GM23338 (cell line): ENCODE results near the gene SREBF2. TPM values are rescaled to one million over a fixed set of nuclear protein-coding genes. Genes with fewer than 3 reads are reported as not detected.

Experiments
- ETS1 ChIP-seq: IDR thresholded peaks from 2 replicates; pipeline ENCODE4 v1.6.1; 2016; ENCODE audit warnings: antibody characterized with exemption
- EZH2 ChIP-seq: fragments of 200-600 bp; sonication (generic); IDR thresholded peaks from one replicate; pipeline ENCODE4 v1.8.0; 2017; ENCODE audit warnings: antibody characterized with exemption, mild to moderate bottlenecking, low read depth; ENCODE audit not compliant: unreplicated experiment
- EZH2phosphoT487 ChIP-seq: fragments of 200-600 bp; sonication (generic); IDR thresholded peaks from one replicate; pipeline ENCODE4 v1.8.1; 2018; ENCODE audit warnings: antibody characterized with exemption; ENCODE audit not compliant: unreplicated experiment
- JUNB ChIP-seq: IDR thresholded peaks from one replicate; pipeline ENCODE4 v1.6.1; 2016; ENCODE audit warnings: antibody characterized with exemption; ENCODE audit not compliant: unreplicated experiment
- NANOG ChIP-seq: IDR thresholded peaks from 2 replicates; pipeline ENCODE4 v1.6.1; 2016; ENCODE audit warnings: antibody characterized with exemption, borderline replicate concordance
- STAT1 ChIP-seq: IDR thresholded peaks from one replicate; pipeline ENCODE4 v1.6.1; 2016; ENCODE audit warnings: antibody characterized with exemption; ENCODE audit not compliant: unreplicated experiment
- ZNF114 ChIP-seq: fragments of 250-450 bp; sonication (Bioruptor Pico); IDR thresholded peaks from 2 replicates; pipeline ENCODE4 v1.5.0; 2020; ENCODE audit warnings: mild to moderate bottlenecking, moderate library complexity
- ZNF331 ChIP-seq: fragments of 250-450 bp; sonication (Bioruptor Pico); IDR thresholded peaks from 2 replicates; pipeline ENCODE4 v1.5.0; 2020; ENCODE audit warnings: low read depth, mild to moderate bottlenecking, moderate library complexity
- ZNF462 ChIP-seq: fragments of 250-450 bp; sonication (Bioruptor Pico); IDR thresholded peaks from 2 replicates; pipeline ENCODE4 v1.5.0; 2020; ENCODE audit warnings: mild to moderate bottlenecking, moderate library complexity
- polyA plus RNA-seq: library from polyadenylated mRNA; unstranded; fragments of >200 nt; fragmentation: Nextera tagmentation; extraction: Ambion mirVana; gene quantifications from 2 replicates; pipeline ENCODE4 v1.2.1, GENCODE V29; 2016
- total RNA-seq: library from RNA; depleted of rRNA; stranded (reverse); fragments of >200 nt; shearing (Covaris generic); gene quantifications from 2 replicates; pipeline ENCODE4 v1.2.3, GENCODE V29; 2014
- TF ChIP-seq, protein P1 (sequence below): IDR thresholded peaks from one replicate; pipeline ENCODE4 v1.6.1; 2018; ENCODE audit warnings: antibody characterized with exemption; ENCODE audit not compliant: unreplicated experiment

Gene SREBF2
- total and polyA plus RNA-seq, 2 experiments from 2014 or later, result 48.7 to 163 TPM

- TF ChIP-seq ZNF462 (CRISPR knock-in tag), result no peak
- no peak for TF ChIP-seq EZH2
- no peak for TF ChIP-seq ETS1
- no peak for TF ChIP-seq NANOG
- TF ChIP-seq EZH2phosphoT487, result no peak
- TF ChIP-seq ZNF331 (CRISPR knock-in tag), result no peak
- TF ChIP-seq ZNF114 (CRISPR knock-in tag), result no peak
- no peak for TF ChIP-seq JUNB
- TF ChIP-seq, protein P1, sequence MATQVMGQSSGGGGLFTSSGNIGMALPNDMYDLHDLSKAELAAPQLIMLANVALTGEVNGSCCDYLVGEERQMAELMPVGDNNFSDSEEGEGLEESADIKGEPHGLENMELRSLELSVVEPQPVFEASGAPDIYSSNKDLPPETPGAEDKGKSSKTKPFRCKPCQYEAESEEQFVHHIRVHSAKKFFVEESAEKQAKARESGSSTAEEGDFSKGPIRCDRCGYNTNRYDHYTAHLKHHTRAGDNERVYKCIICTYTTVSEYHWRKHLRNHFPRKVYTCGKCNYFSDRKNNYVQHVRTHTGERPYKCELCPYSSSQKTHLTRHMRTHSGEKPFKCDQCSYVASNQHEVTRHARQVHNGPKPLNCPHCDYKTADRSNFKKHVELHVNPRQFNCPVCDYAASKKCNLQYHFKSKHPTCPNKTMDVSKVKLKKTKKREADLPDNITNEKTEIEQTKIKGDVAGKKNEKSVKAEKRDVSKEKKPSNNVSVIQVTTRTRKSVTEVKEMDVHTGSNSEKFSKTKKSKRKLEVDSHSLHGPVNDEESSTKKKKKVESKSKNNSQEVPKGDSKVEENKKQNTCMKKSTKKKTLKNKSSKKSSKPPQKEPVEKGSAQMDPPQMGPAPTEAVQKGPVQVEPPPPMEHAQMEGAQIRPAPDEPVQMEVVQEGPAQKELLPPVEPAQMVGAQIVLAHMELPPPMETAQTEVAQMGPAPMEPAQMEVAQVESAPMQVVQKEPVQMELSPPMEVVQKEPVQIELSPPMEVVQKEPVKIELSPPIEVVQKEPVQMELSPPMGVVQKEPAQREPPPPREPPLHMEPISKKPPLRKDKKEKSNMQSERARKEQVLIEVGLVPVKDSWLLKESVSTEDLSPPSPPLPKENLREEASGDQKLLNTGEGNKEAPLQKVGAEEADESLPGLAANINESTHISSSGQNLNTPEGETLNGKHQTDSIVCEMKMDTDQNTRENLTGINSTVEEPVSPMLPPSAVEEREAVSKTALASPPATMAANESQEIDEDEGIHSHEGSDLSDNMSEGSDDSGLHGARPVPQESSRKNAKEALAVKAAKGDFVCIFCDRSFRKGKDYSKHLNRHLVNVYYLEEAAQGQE, result no peak
- TF ChIP-seq STAT1, result no peak
These were observed 31.0 kb upstream of the SREBF2 start (continued) for GRCh38 chr22:41801886-41802285.
